ENCODE results near the gene NUDCD3.
"Not testable (repeated sequence)": the region's sequence is repeated elsewhere in the genome, so short reads cannot be mapped to it uniquely, and the experiment has no call there.

NUDCD3 gene

GRCh38 chr7:44508328-44509030, 18.0 kb upstream of the NUDCD3 start:
- TF ChIP-seq CTCF (IDR thresholded peaks at IDR 0.05; ENCODE audit: borderline replicate concordance, control extremely low read depth, extremely low read depth, insufficient read depth, missing control alignments) = no peak
- no peak for DNase-seq (ENCODE audit: low spot score)
- in situ Hi-C loops (cut with MboI; ENCODE audit: low sequenced_read_pairs, unreplicated experiment) = no loop called here

- DNase-seq (ENCODE audit: low spot score); in situ Hi-C loops (cut with MboI; ENCODE audit: low sequenced_read_pairs, unreplicated experiment): not testable (repeated sequence)
These were observed 16.3 kb upstream of the NUDCD3 start for GRCh38 chr7:44506592-44507288.

- in situ Hi-C loops (cut with MboI; ENCODE audit: low sequenced_read_pairs, unreplicated experiment) = no loop called here
- TF ChIP-seq CTCF (IDR thresholded peaks at IDR 0.05; ENCODE audit: borderline replicate concordance, control extremely low read depth, extremely low read depth, insufficient read depth, missing control alignments) = no peak
- no peak for DNase-seq (ENCODE audit: low spot score)
These were observed 15.1 kb upstream of the NUDCD3 start for GRCh38 chr7:44505595-44505994.

GRCh38 chr7:44498230-44498954, 7.9 kb upstream of the NUDCD3 start:
- in situ Hi-C loops (cut with MboI; ENCODE audit: low sequenced_read_pairs, unreplicated experiment) = no loop called here
- TF ChIP-seq CTCF (IDR thresholded peaks at IDR 0.05; ENCODE audit: borderline replicate concordance, control extremely low read depth, extremely low read depth, insufficient read depth, missing control alignments) = no peak

GRCh38 chr7:44497155-44498027, 6.9 kb upstream of the NUDCD3 start:
- DNase-seq (ENCODE audit: low spot score) = no peak
- TF ChIP-seq CTCF (IDR thresholded peaks at IDR 0.05; ENCODE audit: borderline replicate concordance, control extremely low read depth, extremely low read depth, insufficient read depth, missing control alignments) = no peak
- in situ Hi-C loops (cut with MboI; ENCODE audit: low sequenced_read_pairs, unreplicated experiment) = no loop called here

More at GRCh38 chr7:44498230-44498954, 7.9 kb upstream of the NUDCD3 start:
- no peak for DNase-seq (ENCODE audit: low spot score)

GRCh38 chr7:44496385-44496784, 5.9 kb upstream of the NUDCD3 start:
- no peak for TF ChIP-seq CTCF (IDR thresholded peaks at IDR 0.05; ENCODE audit: borderline replicate concordance, control extremely low read depth, extremely low read depth, insufficient read depth, missing control alignments)
- DNase-seq (ENCODE audit: low spot score) = no peak
- in situ Hi-C loops (cut with MboI; ENCODE audit: low sequenced_read_pairs, unreplicated experiment) = no loop called here
